WTC11 (cell line): Measurements from ENCODE around the gene TMEM181. TPM values are rescaled to one million over a fixed set of nuclear protein-coding genes. Genes with fewer than 3 reads are reported as not detected.

ENCODE experiments used
- AR ChIP-seq: fragments of 250-450 bp; sonication (Bioruptor Pico); IDR thresholded peaks from 2 replicates; pipeline ENCODE4 v1.9.0; 2021; ENCODE audit warnings: mild to moderate bottlenecking
- ATF1 ChIP-seq: sonication (generic); formaldehyde crosslinking; IDR thresholded peaks from 2 replicates; pipeline ENCODE4 v1.8.1; 2023; ENCODE audit warnings: mild to moderate bottlenecking, moderate library complexity, missing genetic modification reagents
- CDX4 ChIP-seq: fragments of 250-450 bp; sonication (Bioruptor Pico); IDR thresholded peaks from 2 replicates; pipeline ENCODE4 v1.9.0; 2021; ENCODE audit warnings: moderate library complexity, mild to moderate bottlenecking, inconsistent platforms, borderline replicate concordance
- CREM ChIP-seq: sonication (generic); formaldehyde crosslinking; IDR thresholded peaks from 2 replicates; pipeline ENCODE4 v1.8.1; 2022; ENCODE audit warnings: mild to moderate bottlenecking, missing genetic modification reagents, moderate library complexity
- E2F5 ChIP-seq: sonication (generic); formaldehyde crosslinking; IDR thresholded peaks from 2 replicates; pipeline ENCODE4 v1.8.1; 2022; ENCODE audit warnings: mild to moderate bottlenecking, moderate library complexity, missing genetic modification reagents
- ESRRA ChIP-seq: sonication (generic); formaldehyde crosslinking; IDR thresholded peaks from 2 replicates; pipeline ENCODE4 v1.8.1; 2022; ENCODE audit warnings: mild to moderate bottlenecking, missing genetic modification reagents, borderline replicate concordance
- ETV6 ChIP-seq: sonication (generic); formaldehyde crosslinking; IDR thresholded peaks from 2 replicates; pipeline ENCODE4 v1.8.1; 2022; ENCODE audit warnings: mild to moderate bottlenecking, missing genetic modification reagents
- FOXJ3 ChIP-seq: sonication (generic); formaldehyde crosslinking; IDR thresholded peaks from 2 replicates; pipeline ENCODE4 v1.9.0; 2021; ENCODE audit warnings: missing genetic modification reagents, mild to moderate bottlenecking, borderline replicate concordance
- FOXK1 ChIP-seq: sonication (generic); formaldehyde crosslinking; IDR thresholded peaks from 2 replicates; pipeline ENCODE4 v1.8.0; 2022; ENCODE audit warnings: mild to moderate bottlenecking, moderate library complexity, missing genetic modification reagents
- HMGXB4 ChIP-seq: sonication (generic); formaldehyde crosslinking; IDR thresholded peaks from 2 replicates; pipeline ENCODE4 v1.8.1; 2023; ENCODE audit warnings: mild to moderate bottlenecking, moderate library complexity, missing genetic modification reagents
- MLX ChIP-seq: sonication (generic); formaldehyde crosslinking; IDR thresholded peaks from 2 replicates; pipeline ENCODE4 v1.8.1; 2023; ENCODE audit warnings: mild to moderate bottlenecking, missing genetic modification reagents, moderate library complexity
- MYBL2 ChIP-seq: sonication (generic); formaldehyde crosslinking; IDR thresholded peaks from 2 replicates; pipeline ENCODE4 v1.8.1; 2023; ENCODE audit warnings: mild to moderate bottlenecking, moderate library complexity, missing genetic modification reagents
- NFATC4 ChIP-seq: fragments of 250-450 bp; sonication (Bioruptor Pico); IDR thresholded peaks from 2 replicates; pipeline ENCODE4 v1.9.0; 2021; ENCODE audit warnings: mild to moderate bottlenecking
- TCF7 ChIP-seq: sonication (generic); formaldehyde crosslinking; IDR thresholded peaks from 2 replicates; pipeline ENCODE4 v1.8.0; 2022; ENCODE audit warnings: mild to moderate bottlenecking, low read depth, missing genetic modification reagents, moderate library complexity
- TEAD1 ChIP-seq: sonication (generic); formaldehyde crosslinking; IDR thresholded peaks from 2 replicates; pipeline ENCODE4 v1.8.0; 2022; ENCODE audit warnings: mild to moderate bottlenecking, missing genetic modification reagents
- TP53 ChIP-seq: sonication (generic); formaldehyde crosslinking; IDR thresholded peaks from 2 replicates; pipeline ENCODE4 v1.8.1; 2023; ENCODE audit warnings: mild to moderate bottlenecking, missing genetic modification reagents
- ZNF121 ChIP-seq: sonication (generic); formaldehyde crosslinking; IDR thresholded peaks from 2 replicates; pipeline ENCODE4 v1.8.0; 2023; ENCODE audit warnings: missing genetic modification reagents
- ZNF232 ChIP-seq: sonication (generic); formaldehyde crosslinking; IDR thresholded peaks from 2 replicates; pipeline ENCODE4 v1.8.0; 2022; ENCODE audit warnings: mild to moderate bottlenecking, missing genetic modification reagents
- ZNF532 ChIP-seq: fragments of 250-450 bp; sonication (Bioruptor Pico); IDR thresholded peaks from 2 replicates; pipeline ENCODE4 v1.9.0; 2021; ENCODE audit warnings: mild to moderate bottlenecking, borderline replicate concordance
- total RNA-seq: library from RNA; stranded (reverse); gene quantifications from 3 replicates; pipeline ENCODE4 v1.2.3, GENCODE V29; 2021
- TF ChIP-seq, protein P1 (sequence below): sonication (generic); formaldehyde crosslinking; IDR thresholded peaks from 2 replicates; pipeline ENCODE4 v1.8.0; 2023; ENCODE audit warnings: missing genetic modification reagents
- TF ChIP-seq, protein P2 (sequence below): sonication (generic); formaldehyde crosslinking; IDR thresholded peaks from 2 replicates; pipeline ENCODE4 v1.8.0; 2022; ENCODE audit warnings: mild to moderate bottlenecking, missing genetic modification reagents

The TMEM181 gene
- total RNA-seq, 1 experiment from 2014 or later, result 18.8 TPM

DNA sequence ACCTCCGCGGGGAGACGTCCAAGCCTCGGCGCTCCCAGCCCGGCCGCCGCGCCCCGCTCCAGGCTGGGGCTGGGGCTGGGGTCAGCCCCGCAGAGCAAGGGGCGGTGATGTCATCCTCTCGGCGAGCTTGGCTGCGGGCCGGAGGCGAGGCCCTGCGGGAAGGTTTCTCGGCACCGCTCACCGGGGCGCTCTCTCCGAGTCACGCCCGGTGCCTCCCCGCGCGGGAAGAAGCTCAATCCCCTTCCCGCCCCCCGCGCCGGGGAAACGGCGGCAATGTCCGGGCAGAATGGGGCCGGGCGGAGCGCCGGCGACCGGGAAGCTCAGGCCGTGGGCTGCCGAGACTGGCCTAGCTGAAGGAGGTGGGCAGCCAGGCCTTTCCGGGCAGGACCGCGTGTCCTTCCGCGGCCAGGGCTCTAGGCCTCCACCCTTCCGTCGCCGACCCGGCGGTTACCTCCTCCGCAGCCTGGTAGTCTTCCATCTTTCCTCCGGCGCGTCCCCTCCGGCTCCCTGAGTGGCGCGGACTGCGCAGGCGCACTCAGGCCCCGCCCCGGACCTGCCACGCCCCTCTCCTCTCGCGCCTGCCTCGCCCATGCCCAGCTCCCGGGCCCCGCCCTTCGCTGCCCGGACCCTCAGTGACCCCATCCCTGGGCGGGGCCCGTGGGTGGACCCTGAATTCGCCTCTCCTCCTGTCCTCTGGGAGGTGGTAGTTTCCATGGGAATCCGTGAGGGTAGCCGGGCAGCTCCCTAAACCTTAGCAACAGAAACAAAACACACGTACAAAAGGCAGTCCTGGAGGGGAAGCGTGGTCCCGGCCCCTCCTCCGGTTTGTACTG, 84.6 kb downstream of the TMEM181 start, which contains the start of gene DYNLT1 (continued):
- TF ChIP-seq ZNF532 (CRISPR knock-in tag) (no peak), CDX4 (CRISPR knock-in tag) (no peak), TCF7 (CRISPR knock-in tag) (0 out of 2 replicates have a peak, but pooled peaks have one; percentile 58), MYBL2 (CRISPR knock-in tag) (0 out of 2 replicates have a peak, but pooled peaks have one; percentile 29), E2F5 (peak; percentile 58), TEAD1 (peak; percentile 45; the same call in 1 of the 2 replicates), CREM (CRISPR knock-in tag) (peak; percentile 25; the same call in 1 of the 2 replicates), TP53 (CRISPR knock-in tag) (no peak), ZNF232 (CRISPR knock-in tag) (peak; percentile 82), ETV6 (peak; percentile 86), NFATC4 (CRISPR knock-in tag) (no peak), HMGXB4 (peak; percentile 98), ESRRA (CRISPR knock-in tag) (peak; percentile 61; the same call in 1 of the 2 replicates), AR (CRISPR knock-in tag) (no peak), ZNF121 (CRISPR knock-in tag) (no peak), ATF1 (CRISPR knock-in tag) (no peak), FOXJ3 (CRISPR knock-in tag) (no peak), FOXK1 (CRISPR knock-in tag) (peak; percentile 57), MLX (CRISPR knock-in tag) (0 out of 2 replicates have a peak, but pooled peaks have one; percentile 22)
- TF ChIP-seq, protein P1, sequence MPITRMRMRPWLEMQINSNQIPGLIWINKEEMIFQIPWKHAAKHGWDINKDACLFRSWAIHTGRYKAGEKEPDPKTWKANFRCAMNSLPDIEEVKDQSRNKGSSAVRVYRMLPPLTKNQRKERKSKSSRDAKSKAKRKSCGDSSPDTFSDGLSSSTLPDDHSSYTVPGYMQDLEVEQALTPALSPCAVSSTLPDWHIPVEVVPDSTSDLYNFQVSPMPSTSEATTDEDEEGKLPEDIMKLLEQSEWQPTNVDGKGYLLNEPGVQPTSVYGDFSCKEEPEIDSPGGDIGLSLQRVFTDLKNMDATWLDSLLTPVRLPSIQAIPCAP (CRISPR knock-in tag), result no peak
- TF ChIP-seq, protein P2, sequence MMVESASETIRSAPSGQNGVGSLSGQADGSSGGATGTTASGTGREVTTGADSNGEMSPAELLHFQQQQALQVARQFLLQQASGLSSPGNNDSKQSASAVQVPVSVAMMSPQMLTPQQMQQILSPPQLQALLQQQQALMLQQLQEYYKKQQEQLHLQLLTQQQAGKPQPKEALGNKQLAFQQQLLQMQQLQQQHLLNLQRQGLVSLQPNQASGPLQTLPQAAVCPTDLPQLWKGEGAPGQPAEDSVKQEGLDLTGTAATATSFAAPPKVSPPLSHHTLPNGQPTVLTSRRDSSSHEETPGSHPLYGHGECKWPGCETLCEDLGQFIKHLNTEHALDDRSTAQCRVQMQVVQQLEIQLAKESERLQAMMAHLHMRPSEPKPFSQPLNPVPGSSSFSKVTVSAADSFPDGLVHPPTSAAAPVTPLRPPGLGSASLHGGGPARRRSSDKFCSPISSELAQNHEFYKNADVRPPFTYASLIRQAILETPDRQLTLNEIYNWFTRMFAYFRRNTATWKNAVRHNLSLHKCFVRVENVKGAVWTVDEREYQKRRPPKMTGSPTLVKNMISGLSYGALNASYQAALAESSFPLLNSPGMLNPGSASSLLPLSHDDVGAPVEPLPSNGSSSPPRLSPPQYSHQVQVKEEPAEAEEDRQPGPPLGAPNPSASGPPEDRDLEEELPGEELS (CRISPR knock-in tag), result peak; percentile 87
